Astrocyte (in vitro differentiated cells and primary cell): Measurements from ENCODE around the gene GDF2.

Experiments used
- CTCF ChIP-seq: IDR thresholded peaks from 2 replicates; pipeline ENCODE4 v1.5.1; 2011; ENCODE audit warnings: low read depth, mild to moderate bottlenecking, inconsistent platforms, low read length, moderate library complexity; ENCODE audit not compliant: insufficient read depth
- EZH2 ChIP-seq: IDR thresholded peaks from 2 replicates; pipeline ENCODE4 v1.6.1; 2012; ENCODE audit warnings: mild to moderate bottlenecking, low read length, inconsistent platforms; ENCODE audit not compliant: insufficient read depth

GRCh38 chr10:47294501-47294900 is 27.8 kb upstream of the GDF2 start:
- TF ChIP-seq CTCF, result no peak
- no peak for TF ChIP-seq EZH2
